ENCODE results near the gene AMDHD2. TPM values are rescaled to one million over a fixed set of nuclear protein-coding genes. Genes with fewer than 3 reads are reported as not detected.

AMDHD2 gene
- polyA plus RNA-seq, 1 experiment = 7.7 TPM

- no peak for DNase-seq (ENCODE audit: low read depth, low spot score)
- no peak for TF ChIP-seq CTCF (IDR thresholded peaks at IDR 0.05; ENCODE audit: low read depth, low read length)
- Histone ChIP-seq H3K27ac (ENCODE audit: low read depth, low read length) (no peak overlapping the region), H3K27me3 (ENCODE audit: control insufficient read depth, insufficient read depth, low read length) (no peaks in the 10 kb centered on the region), H3K4me3 (ENCODE audit: low read depth, low read length) (no peak overlapping the region), H3K9me3 (ENCODE audit: control insufficient read depth, insufficient read depth, low read length) (no peaks in the 10 kb centered on the region; the same call in 1 of the 2 replicates)
- ChIA-PET CTCF (no interaction called here), POLR2A (interaction anchor here (1.5 kb wide), 1 partner anchor 8 kb away, joined by 4 read pairs; the partner anchor contains the start of gene AMDHD2)
Measured at GRCh38 chr16:2528161-2529060, 8.2 kb downstream of the AMDHD2 start.

GRCh38 chr16:2529061-2529931, 9.1 kb downstream of the AMDHD2 start:
- POLR2A ChIA-PET = interaction anchor here (1.5 kb wide), 1 partner anchor 9 kb away, joined by 4 read pairs; the partner anchor contains the start of gene AMDHD2
- Histone ChIP-seq H3K4me3 (ENCODE audit: low read depth, low read length) (no peak overlapping the region), H3K27ac (ENCODE audit: low read depth, low read length) (no peak overlapping the region), H3K27me3 (ENCODE audit: control insufficient read depth, insufficient read depth, low read length) (no peaks in the 10 kb centered on the region), H3K9me3 (ENCODE audit: control insufficient read depth, insufficient read depth, low read length) (no peaks in the 10 kb centered on the region; the same call in 1 of the 2 replicates)
- TF ChIP-seq CTCF (IDR thresholded peaks at IDR 0.05; ENCODE audit: low read depth, low read length) = 0 out of 2 replicates have a peak, but pooled peaks have one; percentile 10
- no peak for DNase-seq (ENCODE audit: low read depth, low spot score)
- CTCF ChIA-PET = no interaction called here

GRCh38 chr16:2529961-2530628, 9.9 kb downstream of the AMDHD2 start:
- POLR2A ChIA-PET = no interaction called here

GRCh38 chr16:2530629-2531318, 10.6 kb downstream of the AMDHD2 start:
- ChIA-PET CTCF (no interaction called here), POLR2A (interaction anchor here (0.6 to 3.0 kb wide), 3 partner anchors 10 to 340 kb away, joined by 3 to 22 read pairs (median 3); partner anchors contain the start of gene AMDHD2)
- Histone ChIP-seq H3K4me3 (ENCODE audit: low read depth, low read length) (no peak overlapping the region), H3K27ac (ENCODE audit: low read depth, low read length) (peak overlapping the region; percentile 68), H3K9me3 (ENCODE audit: control insufficient read depth, insufficient read depth, low read length) (peaks cover 1% of the 10 kb centered on the region; the same call in 1 of the 2 replicates), H3K27me3 (ENCODE audit: control insufficient read depth, insufficient read depth, low read length) (no peaks in the 10 kb centered on the region)
- no peak for DNase-seq (ENCODE audit: low read depth, low spot score)
- no peak for TF ChIP-seq CTCF (IDR thresholded peaks at IDR 0.05; ENCODE audit: low read depth, low read length)

More at GRCh38 chr16:2529961-2530628, 9.9 kb downstream of the AMDHD2 start:
- no peak for DNase-seq (ENCODE audit: low read depth, low spot score)
- H3K27ac ChIP-seq (ENCODE audit: low read depth, low read length) = peak overlapping the region; percentile 39
- no peak for TF ChIP-seq CTCF (IDR thresholded peaks at IDR 0.05; ENCODE audit: low read depth, low read length)
- CTCF ChIA-PET = no interaction called here
- H3K27me3 ChIP-seq (ENCODE audit: control insufficient read depth, insufficient read depth, low read length) = no peaks in the 10 kb centered on the region
- H3K9me3 ChIP-seq (ENCODE audit: control insufficient read depth, insufficient read depth, low read length) = no peaks in the 10 kb centered on the region; the same call in 1 of the 2 replicates
- no peak overlapping the region for H3K4me3 ChIP-seq (ENCODE audit: low read depth, low read length)

Data from AG04450 (cell line).